Tibial nerve (tissue), 4 donors: Measurements from ENCODE around the gene ST8SIA5.

Experiments
- CTCF ChIP-seq, 5 experiments: fragments of 200-600 bp in 3 of 5; fragments of 450-650 bp in 2 of 5; sonication (generic) in 3 of 5; IDR thresholded peaks; one replicate each; pipeline ENCODE4 v1.5.1; 2016 to 2019; ENCODE audit warnings: antibody characterized with exemption in 5 of 5, mild to moderate bottlenecking in 3 of 5, moderate library complexity in 2 of 5
- EP300 ChIP-seq, 2 donors: sonication (generic); formaldehyde crosslinking; IDR thresholded peaks; one replicate each; pipeline ENCODE4 v1.6.1; 2017; ENCODE audit warnings: antibody characterized with exemption in 2 of 2, mild to moderate bottlenecking in 1 of 2

- TF ChIP-seq CTCF (IDR thresholded peaks at IDR 0.05): no peak
- no peak for TF ChIP-seq EP300 (IDR thresholded peaks at IDR 0.05)
Observed at GRCh38 chr18:46629361-46629760, 127.5 kb downstream of the ST8SIA5 start.
